Heart left ventricle (tissue), 13 donors: Measurements from ENCODE around the gene CFTR.

Experiments
- CTCF ChIP-seq, 12 donors: fragments of 200-600 bp; sonication (generic) in 4 of 12; IDR thresholded peaks; one replicate each; pipeline versions ENCODE4 v1.5.0 to v1.8.0; 2018 to 2022; ENCODE audit warnings: antibody characterized with exemption in 12 of 12, mild to moderate bottlenecking in 5 of 12
- POLR2A ChIP-seq, 2 donors: fragments of 450-650 bp; IDR thresholded peaks; one replicate each; pipeline ENCODE4 v1.6.1; 2017; ENCODE audit warnings: antibody characterized with exemption in 2 of 2, mild to moderate bottlenecking in 2 of 2, moderate library complexity in 2 of 2
- donor health status: ischemic (EF 13 %, LVEDD 7.1; RV severe dilation, severe dysfunction).
- donor health status: DM: no; HTN: yes; CAD: no.
- donor health status: DM: no; HTN: no; CAD: no.
- donor health status: ischemic (EF 25% LVEDD 6.9; RV normal size, moderate dysfunction).
- donor health status: ischemic (EF 25% LVEDD 5.7; RV mildly dilated, moderate dysfunction).
- donor health status: ischemic (EF 35%, LVEDD 5.7; RV mildly dilated, moderate dysfunction).
- donor health status: nonischemic (EF 11% LVEDD 7.7; RV severe dilation, severe dysfunction).
- donor health status: DM: yes; HTN: yes; CAD: no.
- donor health status: PGD.
- donor health status: ischemic (EF 29% LVEDD 5.4; RV normal size, mild dysfunction).
- donor health status: nonischemic (EF 23%, LVEDD 6.1; RV moderate dilation, normal function).

GRCh38 chr7:117550625-117551024 lies 70.8 kb downstream of the CFTR start:
- no peak for TF ChIP-seq CTCF (IDR thresholded peaks at IDR 0.05)
- TF ChIP-seq POLR2A (IDR thresholded peaks at IDR 0.05) = no peak
